ENCODE measurements around the gene EPHA2.

The EPHA2 gene

GRCh38 chr1:16146279-16147155 lies 9.4 kb downstream of the EPHA2 start:
- no peak for TF ChIP-seq CTCF (conservative IDR thresholded peaks at IDR 0.05; ENCODE audit: low read depth, low read length)
- no peak for DNase-seq (ENCODE audit: low read depth)
- peak overlapping the region; percentile 26 for H3K4me3 ChIP-seq (ENCODE audit: low read length)

- no peak for DNase-seq (ENCODE audit: low read depth)
- no peak for TF ChIP-seq CTCF (conservative IDR thresholded peaks at IDR 0.05; ENCODE audit: low read depth, low read length)
- H3K4me3 ChIP-seq (ENCODE audit: low read length), result peak overlapping the region; percentile 26
Observed at GRCh38 chr1:16145662-16146278, 10.1 kb downstream of the EPHA2 start.

GRCh38 chr1:16145030-16145661 lies 10.7 kb downstream of the EPHA2 start:
- no peak for DNase-seq (ENCODE audit: low read depth)
- TF ChIP-seq CTCF (conservative IDR thresholded peaks at IDR 0.05; ENCODE audit: low read depth, low read length), result no peak
- peak overlapping the region; percentile 26 for H3K4me3 ChIP-seq (ENCODE audit: low read length)

GRCh38 chr1:16144325-16145029 lies 11.4 kb downstream of the EPHA2 start:
- TF ChIP-seq CTCF (conservative IDR thresholded peaks at IDR 0.05; ENCODE audit: low read depth, low read length), result no peak
- peak overlapping the region; percentile 26 for H3K4me3 ChIP-seq (ENCODE audit: low read length)

GRCh38 chr1:16143566-16144324 lies 12.1 kb downstream of the EPHA2 start:
- DNase-seq (ENCODE audit: low read depth), result no peak
- no peak for TF ChIP-seq CTCF (conservative IDR thresholded peaks at IDR 0.05; ENCODE audit: low read depth, low read length)
- H3K4me3 ChIP-seq (ENCODE audit: low read length), result no peak overlapping the region

More at GRCh38 chr1:16144325-16145029, 11.4 kb downstream of the EPHA2 start:
- DNase-seq (ENCODE audit: low read depth), result no peak

- no peak for DNase-seq (ENCODE audit: low read depth)
- H3K4me3 ChIP-seq (ENCODE audit: low read length), result no peak overlapping the region
- no peak for TF ChIP-seq CTCF (conservative IDR thresholded peaks at IDR 0.05; ENCODE audit: low read depth, low read length)
Observed at GRCh38 chr1:16143005-16143565, 12.8 kb downstream of the EPHA2 start.
